Natural killer cell treated with Interleukin-12 subunit alpha and Interleukin-12 subunit beta and Interleukin-15 and Interleukin-18, amount 100 ng/mL, for 72 hours (primary cell): ENCODE results near the gene RCVRN. TPM values are rescaled to one million over a fixed set of nuclear protein-coding genes. Genes with fewer than 3 reads are reported as not detected.
A peak's percentile ranks its signal among the peaks of the same experiment; 100 is the strongest.

Source experiments
- ATAC-seq, 2 donors: fragments of 150-1000 bp; cut with Tn5 transposase in 1 of 2; sonication (Bioruptor Pico), chemical (Tn5 transposase) in 1 of 2; 2 replicates each; pipeline ENCODE4 v1.10.0; 2021
- DNase-seq: peaks from one replicate; pipeline ENCODE4 v3.0.0; 2022; ENCODE audit warnings: low spot score
- H3K27ac Mint-ChIP-seq, 2 donors: 1 replicate in 1 of 2; 2 replicates in 1 of 2; pipeline ENCODE4 v1.8.0; 2022; ENCODE audit warnings: mixed read lengths in 2 of 2, mild to moderate bottlenecking in 1 of 2, moderate library complexity in 1 of 2
- H3K27me3 Mint-ChIP-seq, 2 donors: 1 replicate in 1 of 2; 2 replicates in 1 of 2; pipeline ENCODE4 v1.8.0; 2022; ENCODE audit warnings: mixed read lengths in 2 of 2
- H3K36me3 Mint-ChIP-seq: one replicate; pipeline ENCODE4 v1.8.0; 2022; ENCODE audit warnings: mixed read lengths
- H3K4me1 Mint-ChIP-seq, 2 donors: 1 replicate in 1 of 2; 2 replicates in 1 of 2; pipeline ENCODE4 v1.8.0; 2022; ENCODE audit warnings: low read depth in 2 of 2, mixed read lengths in 2 of 2, mild to moderate bottlenecking in 1 of 2
- H3K4me3 Mint-ChIP-seq: one replicate; pipeline ENCODE4 v1.8.0; 2022; ENCODE audit warnings: mixed read lengths
- H3K9me3 Mint-ChIP-seq: 2 replicates; pipeline ENCODE4 v1.8.0; 2022; ENCODE audit warnings: mixed read lengths
- total RNA-seq, 2 donors: library from RNA; stranded (reverse); gene quantifications; one replicate each; pipeline ENCODE4 v1.2.3, GENCODE V29; 2022

RCVRN gene
- total RNA-seq, 2 donors from 2014 or later: not detected

DNA sequence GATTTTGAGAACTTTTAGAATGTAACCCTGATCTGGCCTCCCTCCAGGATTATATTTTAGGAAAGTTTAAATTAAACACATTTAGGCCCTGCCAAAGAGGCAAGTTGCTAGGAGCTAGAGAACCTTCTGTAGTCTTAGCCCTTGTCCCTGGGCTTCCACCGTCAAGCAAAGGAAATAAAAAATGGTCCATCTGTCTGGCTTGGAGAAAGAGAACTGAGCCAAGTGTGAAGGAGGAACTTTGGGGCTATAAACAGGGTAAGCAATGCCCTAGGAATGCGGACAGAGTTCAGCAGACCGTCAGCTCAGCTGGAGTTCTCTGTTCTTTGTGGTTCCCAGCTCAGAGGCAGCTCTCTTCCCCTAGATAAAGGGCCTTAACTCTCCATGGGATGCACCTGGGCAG is 29.6 kb downstream of the RCVRN start:
- ATAC-seq: no peak
- H3K9me3 Mint-ChIP-seq: no peaks in the 10 kb centered on the region
- no peak overlapping the region for H3K27ac Mint-ChIP-seq
- H3K4me1 Mint-ChIP-seq: no peaks in the 10 kb centered on the region
- no peak overlapping the region for H3K4me3 Mint-ChIP-seq
- H3K36me3 Mint-ChIP-seq: no peaks in the 10 kb centered on the region
- no peak for DNase-seq
- H3K27me3 Mint-ChIP-seq: peaks cover 15 to 34% of the 10 kb centered on the region in 2 donors

DNA sequence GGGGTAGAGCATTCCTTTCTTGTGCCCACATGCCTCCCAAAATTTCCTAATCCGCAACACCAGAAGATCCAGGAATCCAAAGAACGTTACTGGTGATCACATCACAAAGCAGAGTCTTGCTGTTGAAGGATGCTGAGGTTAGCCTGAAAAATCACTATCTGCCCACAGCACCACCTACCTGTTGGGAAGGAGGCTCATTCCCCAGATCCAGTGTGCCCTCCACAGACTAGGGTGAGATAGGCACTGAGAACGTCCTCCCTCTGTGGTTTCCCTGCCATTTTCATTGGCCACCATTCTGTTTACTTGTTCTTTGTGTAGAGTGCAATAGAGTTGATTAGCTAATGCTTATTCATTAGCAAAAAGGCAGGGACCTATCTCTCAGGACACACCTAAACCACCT is 30.3 kb downstream of the RCVRN start:
- H3K4me1 Mint-ChIP-seq: no peaks in the 10 kb centered on the region
- no peak overlapping the region for H3K4me3 Mint-ChIP-seq
- peaks cover 15 to 29% of the 10 kb centered on the region in 2 donors for H3K27me3 Mint-ChIP-seq
- DNase-seq: no peak
- H3K36me3 Mint-ChIP-seq: no peaks in the 10 kb centered on the region
- no peak for ATAC-seq
- H3K27ac Mint-ChIP-seq: no peak overlapping the region
- no peaks in the 10 kb centered on the region for H3K9me3 Mint-ChIP-seq

DNA sequence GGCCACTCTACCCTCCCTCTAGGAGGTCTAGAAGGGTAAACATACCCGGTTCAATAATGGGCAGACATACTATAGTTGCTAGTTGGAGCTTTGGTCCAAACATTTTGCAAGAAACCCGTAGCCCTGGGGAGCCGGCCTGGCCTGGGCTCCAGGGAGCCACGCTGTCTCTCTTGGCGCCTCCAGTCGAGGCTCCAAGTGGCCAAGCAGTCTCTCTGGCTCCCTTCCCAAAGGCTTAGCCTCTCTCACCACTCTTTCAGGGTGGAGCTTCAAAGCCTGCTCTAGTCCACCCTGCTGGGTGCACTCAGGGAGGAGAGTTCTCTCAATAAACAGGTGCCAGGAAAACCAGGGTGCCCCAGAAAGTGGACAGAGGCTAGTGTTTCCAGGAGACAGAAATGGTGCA is 32.2 kb downstream of the RCVRN start:
- DNase-seq (no peak), ATAC-seq (peak in 1 of 2 donors; percentile 11)
- H3K27ac Mint-ChIP-seq: no peak overlapping the region
- no peaks in the 10 kb centered on the region for H3K36me3 Mint-ChIP-seq
- H3K27me3 Mint-ChIP-seq: peaks cover 23 to 38% of the 10 kb centered on the region in 2 donors
- H3K4me1 Mint-ChIP-seq: no peaks in the 10 kb centered on the region
- H3K9me3 Mint-ChIP-seq: no peaks in the 10 kb centered on the region
- H3K4me3 Mint-ChIP-seq: no peak overlapping the region

DNA sequence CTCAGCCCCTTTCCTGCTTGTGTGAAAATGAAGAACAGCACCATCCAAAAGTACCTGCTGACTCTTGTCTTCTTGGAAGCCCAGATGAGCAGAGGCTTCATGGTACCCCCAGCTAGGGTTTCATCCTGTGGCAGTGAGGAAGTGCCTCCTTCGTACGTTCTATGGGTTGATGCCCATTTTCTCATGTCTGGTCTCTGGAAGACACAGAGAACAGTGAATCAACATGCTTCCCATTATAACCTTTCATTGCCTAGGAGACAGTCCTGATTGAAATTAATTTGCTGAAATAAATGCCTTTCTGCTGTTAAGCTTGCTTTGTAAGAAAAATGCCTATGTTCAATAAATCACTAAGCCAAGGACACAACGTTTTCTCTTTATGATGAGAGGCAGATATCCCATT is 36.5 kb downstream of the RCVRN start:
- Mint-ChIP-seq H3K27ac (no peak overlapping the region), H3K27me3 (peaks cover 24 to 30% of the 10 kb centered on the region in 2 donors), H3K9me3 (peaks cover 3% of the 10 kb centered on the region), H3K4me3 (no peak overlapping the region), H3K4me1 (no peaks in the 10 kb centered on the region), H3K36me3 (no peaks in the 10 kb centered on the region)
- ATAC-seq (no peak), DNase-seq (no peak)

DNA sequence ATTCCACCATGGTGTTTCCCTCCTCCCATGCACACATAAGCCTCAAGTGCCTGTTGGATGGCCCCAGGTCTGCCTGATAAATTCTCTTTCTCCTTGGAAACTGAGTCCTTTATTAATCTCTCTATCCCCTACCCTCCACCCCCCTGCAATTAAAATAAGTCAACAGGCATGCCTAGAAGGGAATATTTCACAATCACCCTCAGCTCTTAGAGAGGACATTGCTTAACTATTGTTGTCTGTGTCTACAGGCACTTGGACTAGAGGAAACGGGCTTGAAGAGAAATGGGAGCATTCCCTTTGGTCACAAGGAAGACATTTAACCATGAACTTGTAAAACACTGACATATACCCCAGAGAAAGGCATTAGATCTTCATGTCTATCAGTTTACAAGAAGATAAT is 39.5 kb downstream of the RCVRN start:
- Mint-ChIP-seq H3K36me3 (no peaks in the 10 kb centered on the region), H3K9me3 (peaks cover 3% of the 10 kb centered on the region), H3K4me1 (no peaks in the 10 kb centered on the region), H3K27me3 (peaks cover 21 to 44% of the 10 kb centered on the region in 2 donors), H3K4me3 (no peak overlapping the region), H3K27ac (no peak overlapping the region)
- no peak for DNase-seq
- ATAC-seq: no peak

DNA sequence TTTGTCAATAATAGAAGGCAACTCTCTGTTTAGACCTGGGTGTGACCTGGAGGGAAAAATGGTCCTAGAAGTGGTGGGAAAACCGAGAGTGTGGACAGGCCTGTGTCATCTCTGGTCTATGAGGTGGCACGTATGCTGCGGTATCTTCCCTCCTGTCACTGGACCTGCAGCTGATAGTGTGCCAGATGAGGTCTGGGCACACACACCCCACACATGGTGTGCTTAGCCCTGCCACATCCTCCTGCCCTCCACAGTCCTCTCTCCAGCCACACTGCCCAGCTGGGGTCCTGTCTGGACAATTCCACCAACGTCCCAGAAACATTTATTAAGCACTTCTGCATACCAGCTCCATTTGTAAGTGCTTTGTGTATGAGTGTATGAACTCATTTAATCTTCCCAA is 42.1 kb downstream of the RCVRN start:
- H3K4me3 Mint-ChIP-seq: no peak overlapping the region
- H3K36me3 Mint-ChIP-seq: no peaks in the 10 kb centered on the region
- H3K4me1 Mint-ChIP-seq: no peaks in the 10 kb centered on the region
- DNase-seq: no peak
- H3K27me3 Mint-ChIP-seq: peaks cover 16 to 33% of the 10 kb centered on the region in 2 donors
- H3K9me3 Mint-ChIP-seq: peaks cover 3% of the 10 kb centered on the region
- H3K27ac Mint-ChIP-seq: no peak overlapping the region
- ATAC-seq: no peak

DNA sequence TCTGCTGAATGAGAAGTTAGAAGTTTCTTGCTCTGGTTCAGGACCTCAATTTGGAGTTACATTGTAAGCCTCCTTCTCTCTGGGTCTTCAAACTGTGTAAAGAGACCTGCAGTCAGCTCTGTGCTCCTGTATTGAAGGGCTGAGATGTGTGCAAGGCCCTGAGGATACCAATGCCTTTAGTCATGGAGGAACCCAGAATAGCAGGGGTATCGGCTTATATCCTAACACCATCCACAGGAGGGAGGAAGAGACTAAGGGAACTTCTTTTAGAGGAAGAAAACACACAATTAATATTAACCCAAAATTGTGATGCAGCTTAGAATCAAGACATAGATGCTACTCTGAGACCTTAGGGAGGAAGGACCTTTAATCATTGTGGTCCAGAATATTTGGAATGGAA is 42.9 kb downstream of the RCVRN start:
- Mint-ChIP-seq H3K27me3 (peaks cover 13 to 33% of the 10 kb centered on the region in 2 donors), H3K9me3 (peaks cover 3% of the 10 kb centered on the region), H3K4me1 (no peaks in the 10 kb centered on the region), H3K36me3 (no peaks in the 10 kb centered on the region), H3K4me3 (no peak overlapping the region), H3K27ac (no peak overlapping the region)
- no peak for DNase-seq
- no peak for ATAC-seq

DNA sequence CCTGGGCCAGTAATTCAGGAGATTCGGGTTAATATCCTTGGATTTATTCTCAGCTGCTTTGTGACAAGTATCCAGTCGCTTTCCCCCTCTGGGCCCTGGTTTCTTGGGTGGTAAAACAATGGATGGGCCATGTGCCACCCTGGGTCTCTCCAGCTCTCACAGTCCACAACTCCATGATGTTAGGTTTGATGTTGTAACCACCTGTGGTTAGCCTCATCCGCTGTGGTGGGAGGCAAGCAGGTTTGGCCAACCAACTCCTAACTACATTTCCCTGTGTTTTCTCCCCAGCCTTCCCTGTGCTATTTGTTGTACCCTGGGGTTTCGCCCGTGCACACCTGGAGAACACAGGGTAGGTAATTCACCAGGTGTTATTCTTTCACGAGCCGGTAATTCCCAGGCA is 44.2 kb downstream of the RCVRN start:
- DNase-seq: no peak
- no peaks in the 10 kb centered on the region for H3K4me1 Mint-ChIP-seq
- ATAC-seq: no peak
- H3K36me3 Mint-ChIP-seq: no peaks in the 10 kb centered on the region
- no peak overlapping the region for H3K4me3 Mint-ChIP-seq
- peaks cover 13 to 26% of the 10 kb centered on the region in 2 donors for H3K27me3 Mint-ChIP-seq
- no peak overlapping the region for H3K27ac Mint-ChIP-seq
- H3K9me3 Mint-ChIP-seq: peaks cover 3% of the 10 kb centered on the region

DNA sequence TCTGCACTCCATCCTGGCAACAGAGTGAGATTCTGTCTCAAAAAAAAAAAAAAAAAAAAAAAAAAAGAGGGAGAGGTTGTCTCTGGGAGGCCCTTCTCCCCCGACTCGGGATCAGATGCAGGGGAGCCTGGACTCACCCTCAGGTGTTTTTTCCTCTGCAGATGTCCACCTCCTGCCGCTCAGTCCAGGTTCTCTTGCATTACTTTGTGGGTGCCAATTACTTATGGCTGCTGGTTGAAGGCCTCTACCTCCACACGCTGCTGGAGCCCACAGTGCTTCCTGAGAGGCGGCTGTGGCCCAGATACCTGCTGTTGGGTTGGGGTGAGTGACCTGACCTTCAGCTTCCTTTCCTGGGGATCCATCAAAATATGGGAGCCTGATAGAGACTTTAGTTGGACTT is 45.3 kb downstream of the RCVRN start:
- peaks cover 9 to 18% of the 10 kb centered on the region in 2 donors for H3K27me3 Mint-ChIP-seq
- ATAC-seq: no peak
- H3K36me3 Mint-ChIP-seq: no peaks in the 10 kb centered on the region
- no peak overlapping the region for H3K4me3 Mint-ChIP-seq
- no peaks in the 10 kb centered on the region for H3K4me1 Mint-ChIP-seq
- H3K9me3 Mint-ChIP-seq: no peaks in the 10 kb centered on the region
- H3K27ac Mint-ChIP-seq: no peak overlapping the region
- no peak for DNase-seq

DNA sequence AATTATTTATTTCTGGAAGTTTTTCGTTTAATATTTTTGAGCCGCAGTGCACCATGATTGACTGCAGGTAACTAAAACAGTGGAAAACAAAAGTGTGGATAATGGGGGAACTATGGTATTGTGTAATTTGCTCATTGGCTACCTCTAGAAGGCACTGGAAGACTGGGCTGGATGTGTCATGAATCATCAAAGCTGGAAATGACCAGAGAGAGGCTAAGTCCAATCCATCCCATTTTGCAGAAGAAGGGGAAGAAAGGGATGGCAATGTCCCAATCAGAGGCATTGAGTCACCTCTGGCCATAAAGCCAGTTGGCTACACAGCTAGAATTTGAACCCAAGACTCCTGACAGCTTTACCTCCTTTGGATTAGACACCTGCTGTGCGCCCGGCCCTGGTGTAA is 50.0 kb downstream of the RCVRN start:
- no peak overlapping the region for H3K27ac Mint-ChIP-seq
- H3K4me1 Mint-ChIP-seq: no peaks in the 10 kb centered on the region
- no peak overlapping the region for H3K4me3 Mint-ChIP-seq
- ATAC-seq: no peak
- no peaks in the 10 kb centered on the region for H3K36me3 Mint-ChIP-seq
- H3K9me3 Mint-ChIP-seq: no peaks in the 10 kb centered on the region
- peaks cover 13 to 34% of the 10 kb centered on the region in 2 donors for H3K27me3 Mint-ChIP-seq
- no peak for DNase-seq

DNA sequence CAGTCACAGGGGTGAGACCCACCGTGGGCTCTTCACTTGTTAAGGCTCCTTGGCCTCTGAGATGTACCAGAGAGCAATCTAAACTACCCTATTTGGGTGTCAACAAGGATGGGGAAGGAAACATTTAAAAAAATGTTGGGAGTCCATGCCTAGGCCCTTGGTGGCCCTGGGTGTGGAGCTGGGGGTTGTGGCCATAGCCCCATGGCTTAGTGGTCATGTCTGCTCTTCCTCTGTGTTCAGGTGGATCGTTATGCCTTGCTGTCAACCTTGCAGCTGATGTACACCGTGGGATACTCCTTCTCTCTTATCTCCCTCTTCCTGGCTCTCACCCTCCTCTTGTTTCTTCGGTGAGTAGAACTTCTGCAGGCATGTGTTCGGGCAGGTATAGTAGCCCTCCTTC is 50.8 kb downstream of the RCVRN start:
- DNase-seq (no peak), ATAC-seq (no peak)
- Mint-ChIP-seq H3K4me1 (no peaks in the 10 kb centered on the region), H3K9me3 (no peaks in the 10 kb centered on the region), H3K27me3 (peaks cover 12 to 34% of the 10 kb centered on the region in 2 donors), H3K4me3 (no peak overlapping the region), H3K27ac (no peak overlapping the region), H3K36me3 (no peaks in the 10 kb centered on the region)

DNA sequence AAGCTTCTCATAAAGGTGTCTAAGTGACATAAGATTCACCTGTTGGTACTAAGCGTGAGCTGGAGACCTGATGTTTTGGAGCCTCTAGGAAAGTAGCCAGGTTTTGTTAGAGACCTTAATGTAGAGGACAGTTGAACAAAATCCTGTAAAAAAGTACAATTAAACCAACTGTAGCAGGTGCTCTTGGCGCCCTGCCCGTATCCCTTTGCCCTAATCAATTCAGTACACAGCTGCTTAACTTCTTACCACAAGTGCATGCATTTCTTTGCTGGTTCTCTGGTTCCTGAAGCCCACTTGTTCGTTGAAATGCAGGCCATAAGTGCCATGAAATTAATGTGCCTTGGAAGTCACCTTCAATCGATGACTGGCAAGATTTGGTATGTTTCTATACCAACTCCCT is 54.9 kb downstream of the RCVRN start:
- Mint-ChIP-seq H3K9me3 (no peaks in the 10 kb centered on the region), H3K4me1 (no peaks in the 10 kb centered on the region), H3K36me3 (no peaks in the 10 kb centered on the region), H3K27ac (no peak overlapping the region), H3K27me3 (peaks cover 15 to 34% of the 10 kb centered on the region in 2 donors), H3K4me3 (no peak overlapping the region)
- no peak for ATAC-seq
- DNase-seq: no peak

Other genes with a start within 250 kb of the RCVRN start
- gene DHRS7C, start 113.7 kb downstream of the RCVRN start, total RNA-seq: not detected
- not detected for gene GSG1L2, start 83.2 kb downstream of the RCVRN start, total RNA-seq
- not detected for gene GLP2R, start 79.3 kb downstream of the RCVRN start, total RNA-seq